Loucy (cell line): ENCODE data around the gene OR2J2.

ENCODE experiments used
- H2AFZ ChIP-seq: fragments of 200-600 bp; sonication (generic); 2 replicates; pipeline ENCODE4 v1.6.0; 2016; ENCODE audit warnings: antibody characterized with exemption, mild to moderate bottlenecking, low read length, moderate library complexity
- H3F3A ChIP-seq: fragments of 200-600 bp; 2 replicates; pipeline ENCODE4 v1.6.0; 2016; ENCODE audit warnings: antibody characterized with exemption, low read depth, mild to moderate bottlenecking
- H3K27me3 ChIP-seq: fragments of 200-600 bp; sonication (generic); 2 replicates; pipeline ENCODE4 v1.6.1; 2014; ENCODE audit warnings: low read length, mild to moderate bottlenecking; ENCODE audit not compliant: insufficient read depth, poor library complexity, severe bottlenecking
- H3K36me3 ChIP-seq: fragments of 200-600 bp; sonication (generic); 2 replicates; pipeline ENCODE4 v1.6.1; 2016; ENCODE audit warnings: low read length; ENCODE audit not compliant: insufficient read depth
- H3K4me1 ChIP-seq: fragments of 200-600 bp; sonication (generic); 2 replicates; pipeline ENCODE4 v1.5.1; 2014; ENCODE audit warnings: low read length, mild to moderate bottlenecking; ENCODE audit not compliant: insufficient read depth, poor library complexity, severe bottlenecking
- H3K4me2 ChIP-seq: fragments of 200-600 bp; sonication (generic); 2 replicates; pipeline ENCODE4 v1.6.0; 2014; ENCODE audit warnings: antibody characterized with exemption, low read length, low read depth, mild to moderate bottlenecking; ENCODE audit not compliant: poor library complexity, severe bottlenecking
- H3K4me3 ChIP-seq: fragments of 200-600 bp; sonication (generic); 2 replicates; pipeline ENCODE4 v1.5.1; 2014; ENCODE audit warnings: low read length, mild to moderate bottlenecking, mixed read lengths; ENCODE audit not compliant: poor library complexity, severe bottlenecking
- H3K79me2 ChIP-seq: fragments of 200-600 bp; sonication (generic); 2 replicates; pipeline ENCODE4 v1.6.1; 2014; ENCODE audit warnings: low read length; ENCODE audit not compliant: insufficient read depth
- H3K9ac ChIP-seq: fragments of 200-600 bp; sonication (generic); 2 replicates; pipeline ENCODE4 v1.6.0; 2014; ENCODE audit warnings: mild to moderate bottlenecking, low read depth, low read length, moderate library complexity; ENCODE audit not compliant: poor library complexity, severe bottlenecking
- H3K9me2 ChIP-seq: fragments of 200-600 bp; sonication (generic); replicated peaks from 2 replicates; pipeline ENCODE4 v1.6.1; 2016; ENCODE audit warnings: low read depth, low read length, mixed read lengths
- H3K9me3 ChIP-seq: fragments of 200-600 bp; sonication (generic); 2 replicates; pipeline ENCODE4 v1.6.1; 2014; ENCODE audit warnings: mild to moderate bottlenecking, antibody characterized with exemption, low read length, low read depth; ENCODE audit not compliant: insufficient read depth
- H4K20me1 ChIP-seq: fragments of 200-600 bp; sonication (generic); 2 replicates; pipeline ENCODE4 v1.6.0; 2014; ENCODE audit warnings: antibody characterized with exemption, low read length, mild to moderate bottlenecking; ENCODE audit not compliant: insufficient read depth, poor library complexity, severe bottlenecking
- CTCF ChIP-seq: fragments of 200-600 bp; sonication (generic); conservative IDR thresholded peaks from 2 replicates; pipeline ENCODE4 v1.5.1; 2014; ENCODE audit warnings: mild to moderate bottlenecking, antibody characterized with exemption, low read length
- EZH2phosphoT487 ChIP-seq: fragments of 200-600 bp; IDR thresholded peaks from 2 replicates; pipeline ENCODE4 v1.6.1; 2018; ENCODE audit warnings: antibody characterized with exemption, mild to moderate bottlenecking, moderate library complexity, borderline replicate concordance

The OR2J2 gene

DNA sequence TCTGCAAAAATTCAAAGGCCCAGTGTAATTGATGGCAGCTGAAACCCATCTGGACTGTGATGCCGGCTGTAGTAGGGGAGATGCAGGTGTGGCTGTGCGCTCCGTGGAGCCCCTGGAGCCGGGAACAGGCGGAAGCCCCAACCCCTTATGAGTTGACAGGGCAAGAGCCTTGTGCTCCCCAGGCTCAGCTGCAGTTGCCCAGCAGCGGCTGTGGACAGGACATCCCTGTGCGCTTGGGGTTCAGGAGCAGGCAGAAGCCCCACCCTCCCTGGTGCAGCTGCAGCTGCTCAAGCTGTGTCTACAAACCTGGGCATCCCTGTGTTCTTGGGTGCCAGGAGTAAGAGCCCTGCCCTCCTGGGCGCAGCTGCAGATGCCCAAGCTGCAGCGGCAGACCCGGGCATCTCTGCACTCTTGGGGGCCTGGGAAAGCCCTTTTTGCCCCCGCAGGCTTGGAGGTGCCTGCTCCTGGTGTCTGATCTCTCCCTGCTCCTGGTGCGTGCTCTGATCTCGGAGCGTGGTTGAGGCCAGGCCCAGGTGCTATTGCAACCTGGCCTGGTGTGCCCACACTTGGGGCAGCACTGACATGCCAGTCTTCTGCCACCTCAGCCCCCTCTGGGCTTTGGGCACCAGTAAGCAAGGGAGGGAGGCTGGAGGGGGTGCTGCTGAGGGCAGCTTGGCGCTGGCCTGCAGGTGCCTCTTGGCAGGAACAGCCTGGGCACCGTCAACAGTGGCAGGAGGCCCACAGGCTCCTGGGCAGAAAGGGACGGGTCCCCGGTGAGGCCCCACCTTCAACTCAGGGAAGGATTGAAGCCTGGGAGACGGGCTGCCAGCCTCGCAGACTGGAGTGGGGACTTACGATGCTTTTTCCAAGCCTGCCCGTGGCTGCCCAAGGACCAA lies 30.3 kb downstream of the OR2J2 start:
- Histone ChIP-seq H3K4me1 (no peaks in the 10 kb centered on the region), H4K20me1 (no peaks in the 10 kb centered on the region), H3K27me3 (no peaks in the 10 kb centered on the region), H3K9me2 (no peaks in the 10 kb centered on the region), H2AFZ (no peak overlapping the region), H3K4me3 (no peak overlapping the region), H3K9me3 (no peaks in the 10 kb centered on the region), H3K4me2 (no peak overlapping the region), H3F3A (no peaks in the 10 kb centered on the region), H3K79me2 (no peaks in the 10 kb centered on the region), H3K9ac (no peak overlapping the region), H3K36me3 (no peaks in the 10 kb centered on the region)
- TF ChIP-seq EZH2phosphoT487 (no peak), CTCF (no peak)

DNA sequence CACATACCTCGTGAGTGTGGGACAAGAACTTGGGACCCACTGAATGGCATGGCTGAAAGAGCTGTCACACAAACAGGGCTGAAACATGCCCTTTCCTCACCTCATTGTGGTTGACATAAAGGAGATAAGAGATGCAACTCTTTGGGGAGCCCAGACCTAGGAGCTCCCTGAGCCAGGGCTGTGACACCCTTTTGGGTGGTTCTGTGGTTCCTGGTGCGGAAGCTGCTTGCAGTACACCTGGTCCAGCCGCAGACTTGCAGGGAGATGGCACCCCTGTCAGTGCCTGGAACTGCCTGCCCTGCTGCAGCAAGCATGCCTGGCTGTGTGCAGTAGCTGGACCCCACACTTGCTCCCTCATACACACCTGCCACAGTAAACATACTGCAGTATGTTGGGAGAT lies 31.3 kb downstream of the OR2J2 start:
- Histone ChIP-seq H3K27me3 (no peaks in the 10 kb centered on the region), H3K9ac (no peak overlapping the region)
- no peak for TF ChIP-seq EZH2phosphoT487
- no peak for TF ChIP-seq CTCF

DNA sequence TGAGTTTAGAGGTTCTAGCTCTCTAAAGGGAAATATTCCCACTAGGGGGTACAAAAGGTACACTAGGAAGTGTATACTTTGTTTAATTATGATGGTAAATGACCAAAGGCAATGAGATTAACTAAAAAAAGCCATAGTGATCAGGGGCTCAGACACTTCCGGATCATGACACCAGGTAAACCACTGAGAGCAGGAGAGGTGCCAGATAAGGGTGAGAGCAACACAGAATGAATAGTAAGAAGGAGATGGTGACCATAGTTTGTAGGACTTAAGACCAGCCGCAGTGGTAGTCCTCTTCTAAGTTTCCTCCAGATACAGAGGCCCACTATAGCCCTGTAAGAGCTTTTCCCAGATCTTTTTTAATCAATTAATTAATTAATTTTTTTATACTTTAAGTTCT lies 40.8 kb downstream of the OR2J2 start:
- no peaks in the 10 kb centered on the region for H3K9me2 ChIP-seq
- no peak overlapping the region for H3K4me3 ChIP-seq
- no peaks in the 10 kb centered on the region for H3F3A ChIP-seq
- no peaks in the 10 kb centered on the region for H3K27me3 ChIP-seq
- H3K9ac ChIP-seq: no peak overlapping the region
- no peak overlapping the region for H2AFZ ChIP-seq
- no peaks in the 10 kb centered on the region for H3K79me2 ChIP-seq
- no peaks in the 10 kb centered on the region for H3K4me1 ChIP-seq
- no peaks in the 10 kb centered on the region for H4K20me1 ChIP-seq
- H3K36me3 ChIP-seq: no peaks in the 10 kb centered on the region
- H3K9me3 ChIP-seq: no peaks in the 10 kb centered on the region
- no peak for TF ChIP-seq CTCF
- TF ChIP-seq EZH2phosphoT487: no peak
- H3K4me2 ChIP-seq: no peak overlapping the region

More for the DNA sequence above, 31.3 kb downstream of the OR2J2 start:
- Histone ChIP-seq H3K4me2 (no peak overlapping the region), H3K4me3 (no peak overlapping the region), H4K20me1 (no peaks in the 10 kb centered on the region), H3K9me2 (no peaks in the 10 kb centered on the region), H3K4me1 (no peaks in the 10 kb centered on the region), H3K36me3 (no peaks in the 10 kb centered on the region), H3F3A (no peaks in the 10 kb centered on the region), H3K9me3 (no peaks in the 10 kb centered on the region), H2AFZ (no peak overlapping the region), H3K79me2 (no peaks in the 10 kb centered on the region)
